Mammary epithelial cell (primary cell): Measurements from ENCODE around the gene ADGRL3.

Experiments used
- EZH2 ChIP-seq: IDR thresholded peaks from 2 replicates; pipeline ENCODE4 v1.6.1; 2012; ENCODE audit warnings: low read length, inconsistent platforms, borderline replicate concordance
- TF ChIP-seq, protein P1 (sequence below), 2 donors: IDR thresholded peaks in 1 of 2; conservative IDR thresholded peaks in 1 of 2; 2 replicates each; pipeline ENCODE4 v1.5.1; 2011 to 2012; ENCODE audit warnings: inconsistent platforms in 2 of 2, low read length in 2 of 2, mild to moderate bottlenecking in 2 of 2, control low read depth in 1 of 2, low read depth in 1 of 2; ENCODE audit not compliant: insufficient read depth in 1 of 2; ENCODE audit errors: extremely low read depth in 1 of 2

DNA sequence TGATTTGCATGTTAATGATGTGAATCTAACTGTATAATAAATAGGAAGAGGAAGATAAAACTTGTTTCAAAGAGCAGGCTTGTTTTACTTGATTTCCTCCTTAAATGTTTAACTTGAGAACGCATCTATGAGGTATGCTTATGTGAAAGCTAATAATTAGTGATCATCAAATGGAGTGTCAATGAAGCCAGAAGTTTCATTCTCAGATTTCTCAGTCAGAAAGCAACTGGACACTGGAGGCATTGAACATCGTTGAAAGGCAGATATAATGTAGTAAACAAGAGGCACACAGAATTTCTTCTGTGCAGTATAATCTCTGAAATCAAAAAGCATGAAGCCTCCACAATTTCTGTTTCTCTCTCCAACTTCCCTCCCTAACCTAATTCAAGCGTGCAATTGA, 672.9 kb downstream of the ADGRL3 start:
- TF ChIP-seq EZH2: no peak
- TF ChIP-seq, protein P1, sequence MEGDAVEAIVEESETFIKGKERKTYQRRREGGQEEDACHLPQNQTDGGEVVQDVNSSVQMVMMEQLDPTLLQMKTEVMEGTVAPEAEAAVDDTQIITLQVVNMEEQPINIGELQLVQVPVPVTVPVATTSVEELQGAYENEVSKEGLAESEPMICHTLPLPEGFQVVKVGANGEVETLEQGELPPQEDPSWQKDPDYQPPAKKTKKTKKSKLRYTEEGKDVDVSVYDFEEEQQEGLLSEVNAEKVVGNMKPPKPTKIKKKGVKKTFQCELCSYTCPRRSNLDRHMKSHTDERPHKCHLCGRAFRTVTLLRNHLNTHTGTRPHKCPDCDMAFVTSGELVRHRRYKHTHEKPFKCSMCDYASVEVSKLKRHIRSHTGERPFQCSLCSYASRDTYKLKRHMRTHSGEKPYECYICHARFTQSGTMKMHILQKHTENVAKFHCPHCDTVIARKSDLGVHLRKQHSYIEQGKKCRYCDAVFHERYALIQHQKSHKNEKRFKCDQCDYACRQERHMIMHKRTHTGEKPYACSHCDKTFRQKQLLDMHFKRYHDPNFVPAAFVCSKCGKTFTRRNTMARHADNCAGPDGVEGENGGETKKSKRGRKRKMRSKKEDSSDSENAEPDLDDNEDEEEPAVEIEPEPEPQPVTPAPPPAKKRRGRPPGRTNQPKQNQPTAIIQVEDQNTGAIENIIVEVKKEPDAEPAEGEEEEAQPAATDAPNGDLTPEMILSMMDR (conservative IDR thresholded peaks at IDR 0.05 in 1 of 2, IDR thresholded peaks at IDR 0.05 in 1 of 2; ENCODE audit: extremely low read depth in 1 of 2, insufficient read depth in 1 of 2, low read depth in 1 of 2, low read length in 2 of 2): no peak
